Gastroesophageal sphincter (tissue), 4 donors: Measurements from ENCODE around the gene RETREG1. TPM values are rescaled to one million over a fixed set of nuclear protein-coding genes. Genes with fewer than 3 reads are reported as not detected.

Experiments
- ATAC-seq: fragments of 150-250 bp; one replicate; pipeline ENCODE4 v1.9.1; 2016; ENCODE audit warnings: mild to moderate bottlenecking, moderate library complexity
- H3K27ac ChIP-seq, 4 donors: fragments of 200-600 bp; sonication (generic) in 3 of 4; 1 replicate in 3 of 4; 2 replicates in 1 of 4; pipeline ENCODE4 v1.5.1; 2016 to 2019
- H3K27me3 ChIP-seq: fragments of 200-600 bp; sonication (generic); one replicate; pipeline ENCODE4 v1.5.1; 2019
- H3K36me3 ChIP-seq, 2 donors: fragments of 200-600 bp; sonication (generic); one replicate each; pipeline ENCODE4 v1.5.1; 2019; ENCODE audit warnings: control low read depth in 1 of 2
- H3K4me1 ChIP-seq, 3 donors: fragments of 200-600 bp; sonication (generic); 1 replicate in 2 of 3; 2 replicates in 1 of 3; pipeline ENCODE4 v1.5.1; 2016 to 2019; ENCODE audit warnings: control low read depth in 2 of 3
- H3K4me3 ChIP-seq, 2 donors: fragments of 200-600 bp; sonication (generic); one replicate each; pipeline ENCODE4 v1.5.1; 2019; ENCODE audit warnings: mild to moderate bottlenecking in 1 of 2, moderate library complexity in 1 of 2
- H3K9me3 ChIP-seq, 3 donors: fragments of 200-600 bp; sonication (generic); one replicate each; pipeline ENCODE4 v1.5.1; 2017 to 2019; ENCODE audit warnings: control low read depth in 2 of 3
- EP300 ChIP-seq: sonication (generic); formaldehyde crosslinking; IDR thresholded peaks from one replicate; pipeline ENCODE4 v1.6.1; 2017; ENCODE audit warnings: antibody characterized with exemption, mild to moderate bottlenecking
- POLR2A ChIP-seq, 2 donors: fragments of 450-650 bp; IDR thresholded peaks; one replicate each; pipeline ENCODE4 v1.6.1; 2017; ENCODE audit warnings: antibody characterized with exemption in 2 of 2, mild to moderate bottlenecking in 2 of 2, moderate library complexity in 1 of 2
- POLR2AphosphoS5 ChIP-seq: sonication (generic); formaldehyde crosslinking; IDR thresholded peaks from one replicate; pipeline ENCODE4 v1.6.1; 2017; ENCODE audit warnings: antibody characterized with exemption
- WGBS, 2 donors: methylation state at CpG; one replicate each; pipeline ENCODE4 v1.1.5; 2018; ENCODE audit warnings: low coverage in 1 of 2; 5-methylcytosine and 5-hydroxymethylcytosine counted together
- total RNA-seq, 4 donors: library from RNA; depleted of rRNA; stranded (reverse); fragments of >200 nt; gene quantifications; one replicate each; pipeline ENCODE4 v1.1.0, GENCODE V29; 2016
- TF ChIP-seq, protein P1 (sequence below), 4 experiments: fragments of 200-600 bp in 2 of 4; fragments of 450-650 bp in 2 of 4; sonication (generic) in 1 of 4; IDR thresholded peaks; one replicate each; pipeline ENCODE4 v1.5.1; 2017 to 2019; ENCODE audit warnings: antibody characterized with exemption in 4 of 4, mild to moderate bottlenecking in 2 of 4, moderate library complexity in 2 of 4

Gene RETREG1
- total RNA-seq, 4 donors from 2014 or later: 7.3 to 21.3 (median 15.7) TPM

DNA sequence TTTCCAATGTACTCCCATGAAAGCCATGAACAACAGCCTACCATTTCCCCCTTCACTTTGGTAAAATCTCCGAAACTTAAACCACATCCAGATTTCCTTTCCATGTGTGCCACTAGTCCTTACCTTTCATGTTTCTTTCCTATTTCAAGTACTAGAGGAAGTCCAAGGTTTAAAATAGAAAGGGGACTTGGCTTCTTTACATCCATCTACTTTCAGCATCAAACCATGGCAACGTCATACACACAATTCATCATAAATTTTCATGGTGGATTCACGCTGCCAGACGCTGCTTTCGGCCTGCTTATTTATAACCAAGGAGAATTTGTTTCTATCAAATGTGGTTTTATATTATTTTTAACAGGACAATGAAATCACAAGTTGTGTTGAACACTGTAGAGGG, 92.5 kb downstream of the RETREG1 start:
- H3K27ac ChIP-seq: no peak overlapping the region
- TF ChIP-seq, protein P1, sequence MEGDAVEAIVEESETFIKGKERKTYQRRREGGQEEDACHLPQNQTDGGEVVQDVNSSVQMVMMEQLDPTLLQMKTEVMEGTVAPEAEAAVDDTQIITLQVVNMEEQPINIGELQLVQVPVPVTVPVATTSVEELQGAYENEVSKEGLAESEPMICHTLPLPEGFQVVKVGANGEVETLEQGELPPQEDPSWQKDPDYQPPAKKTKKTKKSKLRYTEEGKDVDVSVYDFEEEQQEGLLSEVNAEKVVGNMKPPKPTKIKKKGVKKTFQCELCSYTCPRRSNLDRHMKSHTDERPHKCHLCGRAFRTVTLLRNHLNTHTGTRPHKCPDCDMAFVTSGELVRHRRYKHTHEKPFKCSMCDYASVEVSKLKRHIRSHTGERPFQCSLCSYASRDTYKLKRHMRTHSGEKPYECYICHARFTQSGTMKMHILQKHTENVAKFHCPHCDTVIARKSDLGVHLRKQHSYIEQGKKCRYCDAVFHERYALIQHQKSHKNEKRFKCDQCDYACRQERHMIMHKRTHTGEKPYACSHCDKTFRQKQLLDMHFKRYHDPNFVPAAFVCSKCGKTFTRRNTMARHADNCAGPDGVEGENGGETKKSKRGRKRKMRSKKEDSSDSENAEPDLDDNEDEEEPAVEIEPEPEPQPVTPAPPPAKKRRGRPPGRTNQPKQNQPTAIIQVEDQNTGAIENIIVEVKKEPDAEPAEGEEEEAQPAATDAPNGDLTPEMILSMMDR (IDR thresholded peaks at IDR 0.05): no peak
- no peak for TF ChIP-seq EP300
- no peak for TF ChIP-seq POLR2A (IDR thresholded peaks at IDR 0.05)
- TF ChIP-seq POLR2AphosphoS5: no peak

DNA sequence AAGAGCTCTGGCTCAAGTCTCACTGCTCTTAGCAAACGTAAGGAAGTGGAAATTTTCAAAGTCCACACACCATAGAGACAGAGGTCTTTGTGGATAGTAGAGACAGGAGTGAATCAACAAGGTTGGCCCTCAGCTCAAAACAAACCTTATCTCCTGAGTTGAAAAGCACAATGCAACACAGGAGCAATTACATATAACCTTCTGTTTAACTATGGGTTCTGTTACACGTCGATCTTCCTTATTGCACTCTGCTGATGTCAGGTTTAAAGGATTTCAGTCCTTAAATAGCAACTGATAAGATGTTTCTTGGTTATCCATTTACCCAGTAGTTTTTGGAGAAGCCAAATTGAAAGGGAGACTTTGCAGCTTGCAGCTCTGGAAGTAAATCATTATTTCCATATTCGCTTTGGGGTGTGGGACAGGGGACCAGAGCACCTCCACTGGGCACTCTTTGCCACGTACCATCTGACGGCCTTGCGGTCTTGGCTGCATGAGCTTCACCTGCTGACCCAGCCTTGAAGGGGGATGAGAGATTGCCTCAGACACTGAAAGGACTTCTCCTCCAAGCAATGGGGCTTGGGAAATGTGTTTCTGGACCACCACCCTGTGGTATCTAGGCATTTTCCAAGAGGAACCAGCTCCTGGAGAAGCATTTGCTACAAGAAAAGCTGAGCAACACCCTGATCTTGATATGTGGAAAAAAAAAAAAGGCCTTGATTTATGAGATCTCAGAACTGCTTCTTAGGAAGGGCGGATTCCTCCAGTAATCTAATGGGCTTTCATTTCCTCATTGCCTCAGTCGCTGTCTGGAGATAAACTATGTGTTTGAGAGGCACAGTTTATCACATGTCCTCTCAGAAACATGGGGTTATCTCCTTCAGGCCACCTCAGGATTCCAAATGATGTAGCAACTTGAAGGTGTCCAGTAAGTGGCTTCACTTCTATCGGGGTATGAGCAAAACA, 95.0 kb downstream of the RETREG1 start:
- no peak for ATAC-seq
- Histone ChIP-seq H3K4me3 (no peak overlapping the region), H3K27ac (no peak overlapping the region), H3K27me3 (no peaks in the 10 kb centered on the region), H3K9me3 (no peaks in the 10 kb centered on the region), H3K4me1 (peaks cover 0 to 13% (median 0%) of the 10 kb centered on the region in 3 donors), H3K36me3 (no peaks in the 10 kb centered on the region)
- 62 to 84% methylated on average over 4 to 9 of the region's 10 CpGs for WGBS, 2 donors
- TF ChIP-seq POLR2A (IDR thresholded peaks at IDR 0.05): no peak
- TF ChIP-seq EP300: no peak
- TF ChIP-seq POLR2AphosphoS5: no peak
- TF ChIP-seq, protein P1 (IDR thresholded peaks at IDR 0.05): no peak

More for the DNA sequence above, 92.5 kb downstream of the RETREG1 start:
- Histone ChIP-seq H3K9me3 (no peaks in the 10 kb centered on the region), H3K27me3 (no peaks in the 10 kb centered on the region), H3K4me3 (no peak overlapping the region), H3K36me3 (no peaks in the 10 kb centered on the region), H3K4me1 (peaks cover 0 to 13% (median 0%) of the 10 kb centered on the region in 3 donors)
- WGBS, 2 donors: 36 to 62% methylated on average over 5 of the region's 5 CpGs
- no peak for ATAC-seq

DNA sequence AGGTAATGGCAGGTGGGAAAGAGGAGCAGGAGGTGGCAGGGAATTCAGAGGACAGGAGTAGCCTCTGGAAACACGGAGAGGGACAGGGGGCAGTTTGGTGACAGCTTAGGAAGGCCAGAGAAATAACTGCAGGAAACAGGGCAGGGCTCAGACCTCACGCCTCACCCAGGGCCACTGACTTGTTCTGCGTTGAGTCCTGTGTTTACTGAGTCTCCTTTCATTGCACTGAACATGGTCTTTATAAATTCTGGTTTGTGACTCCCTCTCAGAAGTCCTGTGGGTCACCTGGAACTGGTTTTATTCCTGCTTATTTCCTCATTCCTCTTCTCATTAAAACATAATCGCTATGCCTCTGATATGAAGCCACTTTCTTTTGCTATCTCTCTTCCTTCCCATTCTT, 96.0 kb downstream of the RETREG1 start:
- H3K27ac ChIP-seq: no peak overlapping the region
- H3K27me3 ChIP-seq: no peaks in the 10 kb centered on the region
- no peak for TF ChIP-seq EP300
- TF ChIP-seq, protein P1 (IDR thresholded peaks at IDR 0.05): no peak
- TF ChIP-seq POLR2A (IDR thresholded peaks at IDR 0.05): no peak
- TF ChIP-seq POLR2AphosphoS5: no peak
- H3K9me3 ChIP-seq: no peaks in the 10 kb centered on the region
- 78 to 79% methylated on average over 4 of the region's 4 CpGs for WGBS, 2 donors
- H3K4me3 ChIP-seq: no peak overlapping the region
- no peak for ATAC-seq
- H3K36me3 ChIP-seq: no peaks in the 10 kb centered on the region
- H3K4me1 ChIP-seq: peaks cover 0 to 13% (median 0%) of the 10 kb centered on the region in 3 donors

DNA sequence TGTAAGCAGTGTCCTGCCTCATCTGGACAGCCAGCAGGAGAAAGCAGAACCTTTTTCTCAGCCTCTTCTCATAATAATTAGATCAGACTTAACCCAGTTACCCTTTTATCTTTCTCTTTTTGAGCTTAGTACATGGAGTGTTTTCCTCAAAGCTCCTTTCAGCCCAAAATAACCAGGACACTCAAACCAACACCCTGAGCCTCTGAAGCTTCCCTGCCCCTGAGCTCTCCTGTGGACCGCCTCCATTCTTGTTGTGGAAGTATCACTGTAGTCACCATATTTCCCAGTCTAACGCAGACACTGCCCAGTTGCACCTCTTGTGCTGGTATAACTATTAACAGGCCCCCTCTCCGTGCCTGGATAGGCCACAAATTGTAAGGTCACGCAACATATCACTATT, 97.4 kb downstream of the RETREG1 start:
- Histone ChIP-seq H3K27me3 (no peaks in the 10 kb centered on the region), H3K9me3 (no peaks in the 10 kb centered on the region), H3K27ac (no peak overlapping the region), H3K4me1 (peaks cover 0 to 2% (median 0%) of the 10 kb centered on the region in 3 donors), H3K36me3 (no peaks in the 10 kb centered on the region), H3K4me3 (no peak overlapping the region)
- no peak for TF ChIP-seq POLR2A (IDR thresholded peaks at IDR 0.05)
- TF ChIP-seq, protein P1 (IDR thresholded peaks at IDR 0.05): no peak
- no peak for TF ChIP-seq EP300
- no peak for TF ChIP-seq POLR2AphosphoS5
- ATAC-seq: no peak
- 80 to 82% methylated on average over 2 to 4 of the region's 4 CpGs for WGBS, 2 donors
